Activated naive CD8-positive, alpha-beta T cell treated with anti-CD3 and anti-CD28 coated beads, Interleukin-2, amount 50 U/mL, for 16 hours (primary cell): ENCODE measurements around the gene SPRY4.

ENCODE experiments used
- DNase-seq: peaks from one replicate; pipeline ENCODE4 v3.0.0-alpha.2; 2020; ENCODE audit warnings: low read depth, low spot score

The SPRY4 gene

DNA sequence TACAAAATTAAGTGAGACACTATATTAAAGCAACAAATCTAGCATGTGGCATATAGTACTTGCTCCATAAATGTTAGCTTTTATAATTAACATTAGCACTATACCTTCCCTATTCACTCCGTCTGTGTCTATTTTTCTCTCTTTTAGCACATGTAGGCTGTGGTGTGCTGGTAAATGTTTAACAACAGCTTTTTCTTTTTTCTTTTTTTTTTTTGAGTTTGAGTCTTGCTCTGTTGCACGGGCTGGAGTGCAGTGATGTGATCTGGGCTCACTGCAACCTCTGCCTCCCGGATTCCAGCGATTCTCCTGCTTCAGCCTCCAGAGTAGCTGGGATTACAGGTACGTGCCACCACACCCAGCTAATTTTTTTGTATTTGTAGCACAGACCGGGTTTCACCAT, 62.1 kb downstream of the SPRY4 start:
- DNase-seq: no peak
